ENCODE results near the gene CACNA2D1.

GRCh38 chr7:82323806-82324205 is 119.8 kb downstream of the CACNA2D1 start:
- TF ChIP-seq POLR2A (conservative IDR thresholded peaks at IDR 0.05) (no peak), CTCF (IDR thresholded peaks at IDR 0.05 in 2 of 3, conservative IDR thresholded peaks at IDR 0.05 in 1 of 3; ENCODE audit: insufficient read depth in 2 of 3, low read depth in 1 of 3, low read length in 3 of 3) (no peak)

Data from K562 (cell line).